Subcutaneous adipose tissue (tissue), 4 donors: Measurements from ENCODE around the gene TIGAR. TPM values are rescaled to one million over a fixed set of nuclear protein-coding genes. Genes with fewer than 3 reads are reported as not detected.

ENCODE experiments used
- CTCF ChIP-seq: fragments of 450-650 bp; IDR thresholded peaks from one replicate; pipeline ENCODE4 v1.5.1; 2016; ENCODE audit warnings: low read depth, mild to moderate bottlenecking, control low read depth, antibody characterized with exemption, moderate library complexity
- total RNA-seq, 4 donors: library from RNA; depleted of rRNA; stranded (reverse); fragments of >200 nt; gene quantifications; one replicate each; pipeline ENCODE4 v1.1.0, GENCODE V29; 2016

The TIGAR gene
- total RNA-seq, 4 donors from 2014 or later = 3.1 to 13.9 (median 7.0) TPM

- no peak for TF ChIP-seq CTCF
Measured at GRCh38 chr12:4331842-4332241, 10.8 kb downstream of the TIGAR start.

GRCh38 chr12:4346931-4347330 lies 25.9 kb downstream of the TIGAR start:
- no peak for TF ChIP-seq CTCF

GRCh38 chr12:4353785-4354208 lies 32.8 kb downstream of the TIGAR start:
- no peak for TF ChIP-seq CTCF

GRCh38 chr12:4355156-4356040 lies 34.4 kb downstream of the TIGAR start:
- TF ChIP-seq CTCF = no peak

GRCh38 chr12:4356041-4356327 lies 35.0 kb downstream of the TIGAR start:
- no peak for TF ChIP-seq CTCF

GRCh38 chr12:4366090-4366489 lies 45.1 kb downstream of the TIGAR start:
- TF ChIP-seq CTCF = no peak

GRCh38 chr12:4369548-4369947 lies 48.5 kb downstream of the TIGAR start:
- no peak for TF ChIP-seq CTCF
